H1 (cell line): ENCODE results near the gene SETX. TPM values are rescaled to one million over a fixed set of nuclear protein-coding genes. Genes with fewer than 3 reads are reported as not detected.

ENCODE experiments used
- CTCF ChIA-PET: fragments of 300-600 bp; sonication (Branson Sonifier 250); formaldehyde crosslinking; loops from one replicate; lab custom pipeline; 2021; ENCODE audit not compliant: partially characterized antibody; lab: Charles Lee
- POLR2A ChIA-PET: fragments of 300-600 bp; sonication (Branson Sonifier 250); formaldehyde crosslinking; loops from one replicate; lab custom pipeline; 2021; ENCODE audit warnings: inconsistent platforms; ENCODE audit not compliant: partially characterized antibody; lab: Charles Lee
- DNase-seq, 2 experiments: peaks; one replicate each; pipeline versions ENCODE4 v3.0.0 to v3.0.0-alpha.2; 2010 to 2022; ENCODE audit warnings: low spot score in 2 of 2, low read depth in 1 of 2, mixed read lengths in 1 of 2
- FAIRE-seq: peaks from 2 replicates; lab custom pipeline; 2011; peaks lifted over from hg19 to GRCh38; lab: Jason Lieb, UNC
- H2AFZ ChIP-seq: 2 replicates; pipeline ENCODE4 v1.8.1; 2012; ENCODE audit warnings: low read length, inconsistent platforms
- H2AK5ac ChIP-seq: 2 replicates; pipeline ENCODE4 v1.6.1; 2013; ENCODE audit warnings: low read depth, low read length
- H2BK120ac ChIP-seq: replicated peaks from 2 replicates; pipeline ENCODE3; 2013; ENCODE audit warnings: low read depth, low read length, inconsistent platforms
- H2BK12ac ChIP-seq: 2 replicates; pipeline ENCODE4 v1.6.1; 2013; ENCODE audit warnings: low read depth, low read length
- H2BK15ac ChIP-seq: 2 replicates; pipeline ENCODE4 v1.6.1; 2013; ENCODE audit warnings: low read length
- H2BK20ac ChIP-seq: 2 replicates; pipeline ENCODE4 v1.6.1; 2013; ENCODE audit warnings: low read length
- H2BK5ac ChIP-seq: 2 replicates; pipeline ENCODE4 v1.6.1; 2013; ENCODE audit warnings: low read depth, low read length
- H3K14ac ChIP-seq: 2 replicates; pipeline ENCODE4 v1.6.1; 2013; ENCODE audit warnings: inconsistent platforms; ENCODE audit not compliant: insufficient read length
- H3K18ac ChIP-seq: 2 replicates; pipeline ENCODE4 v1.6.1; 2013; ENCODE audit warnings: low read length; ENCODE audit errors: extremely low read depth
- H3K23ac ChIP-seq: 2 replicates; pipeline ENCODE4 v1.6.1; 2013; ENCODE audit warnings: inconsistent platforms; ENCODE audit not compliant: insufficient read length
- H3K23me2 ChIP-seq: 2 replicates; pipeline ENCODE4 v1.6.1; 2013; ENCODE audit warnings: low read depth, low read length
- H3K27ac ChIP-seq: 2 replicates; pipeline ENCODE4 v1.6.1; 2011; ENCODE audit warnings: low read depth, low read length, inconsistent platforms
- H3K27me3 ChIP-seq, 4 experiments: replicated peaks in 1 of 4; 1 replicate in 1 of 4; 2 replicates in 3 of 4; pipeline versions ENCODE4 v1.6.1 to v1.8.1; 2011 to 2013; ENCODE audit warnings: low read length in 3 of 4, mild to moderate bottlenecking in 3 of 4, inconsistent platforms in 2 of 4, mixed read lengths in 2 of 4, moderate library complexity in 1 of 4; ENCODE audit not compliant: control insufficient read depth in 3 of 4, insufficient read depth in 3 of 4; ENCODE audit errors: extremely low read depth in 1 of 4
- H3K36me3 ChIP-seq, 4 experiments: 2 replicates each; pipeline versions ENCODE4 v1.6.1 to v1.8.1; 2011 to 2013; ENCODE audit warnings: mild to moderate bottlenecking in 4 of 4, low read length in 3 of 4, moderate library complexity in 2 of 4, control low read depth in 1 of 4, inconsistent platforms in 1 of 4; ENCODE audit not compliant: insufficient read depth in 4 of 4, control insufficient read depth in 2 of 4
- H3K4ac ChIP-seq: replicated peaks from 2 replicates; pipeline ENCODE3; 2013; ENCODE audit warnings: low read length, low read depth, mixed read lengths, inconsistent platforms; ENCODE audit not compliant: insufficient read length
- H3K4me1 ChIP-seq, 4 experiments: replicated peaks in 1 of 4; 1 replicate in 1 of 4; 2 replicates in 3 of 4; pipeline versions ENCODE4 v1.6.1 to v1.8.1; 2011 to 2013; ENCODE audit warnings: low read length in 3 of 4, inconsistent platforms in 2 of 4, mixed read lengths in 1 of 4; ENCODE audit not compliant: insufficient read depth in 4 of 4, control insufficient read depth in 3 of 4
- H3K4me2 ChIP-seq, 2 experiments: 2 replicates each; pipeline versions ENCODE4 v1.6.1 to v1.8.1; 2011 to 2013; ENCODE audit warnings: low read depth in 2 of 2, low read length in 2 of 2, control low read depth in 1 of 2, inconsistent platforms in 1 of 2, mild to moderate bottlenecking in 1 of 2; ENCODE audit not compliant: insufficient read depth in 1 of 2
- H3K4me3 ChIP-seq, 4 experiments: fragments of 200-600, 300-600 bp in 1 of 4; sonication (generic), shearing (Covaris generic), sonication (Bioruptor Twin) in 1 of 4; 2 replicates each; pipeline versions ENCODE4 v1.5.1 to v1.8.1; 2011 to 2016; ENCODE audit warnings: low read length in 4 of 4, low read depth in 3 of 4, control low read depth in 2 of 4, inconsistent platforms in 2 of 4, mild to moderate bottlenecking in 2 of 4, mixed read lengths in 1 of 4, moderate library complexity in 1 of 4; ENCODE audit not compliant: insufficient read depth in 2 of 4; ENCODE audit errors: extremely low read depth in 1 of 4
- H3K56ac ChIP-seq: replicated peaks from 2 replicates; pipeline ENCODE3; 2013; ENCODE audit warnings: low read depth, mild to moderate bottlenecking, mixed read lengths, low read length, inconsistent platforms; ENCODE audit not compliant: insufficient read length
- H3K79me1 ChIP-seq: 2 replicates; pipeline ENCODE4 v1.6.1; 2013; ENCODE audit warnings: low read depth, low read length, control low read depth
- H3K79me2 ChIP-seq, 2 experiments: 2 replicates each; pipeline versions ENCODE4 v1.6.1 to v1.8.1; 2012 to 2013; ENCODE audit warnings: low read length in 2 of 2, mild to moderate bottlenecking in 2 of 2, inconsistent platforms in 1 of 2; ENCODE audit not compliant: insufficient read depth in 2 of 2, control insufficient read depth in 1 of 2
- H3K9ac ChIP-seq, 4 experiments: replicated peaks in 1 of 4; 1 replicate in 1 of 4; 2 replicates in 3 of 4; pipeline versions ENCODE4 v1.6.1 to v1.8.1; 2011 to 2013; ENCODE audit warnings: low read depth in 3 of 4, low read length in 3 of 4, control low read depth in 2 of 4, mild to moderate bottlenecking in 2 of 4, moderate library complexity in 2 of 4, inconsistent platforms in 1 of 4; ENCODE audit errors: extremely low read depth in 1 of 4
- H3K9me3 ChIP-seq, 2 experiments: 2 replicates each; pipeline versions ENCODE4 v1.6.1 to v1.8.1; 2012 to 2013; ENCODE audit warnings: mild to moderate bottlenecking in 2 of 2, moderate library complexity in 2 of 2, control low read depth in 1 of 2, inconsistent platforms in 1 of 2, low read depth in 1 of 2, low read length in 1 of 2, mixed read lengths in 1 of 2; ENCODE audit not compliant: insufficient read depth in 2 of 2
- H4K20me1 ChIP-seq, 2 experiments: replicated peaks in 1 of 2; 2 replicates each; pipeline versions ENCODE3 to v1.8.1; 2011 to 2013; ENCODE audit warnings: inconsistent platforms in 2 of 2, low read length in 2 of 2, mild to moderate bottlenecking in 1 of 2; ENCODE audit not compliant: insufficient read depth in 2 of 2, control insufficient read depth in 1 of 2
- H4K5ac ChIP-seq: 2 replicates; pipeline ENCODE4 v1.6.1; 2013; ENCODE audit warnings: low read length, low read depth, mixed read lengths, inconsistent platforms; ENCODE audit not compliant: insufficient read length
- H4K8ac ChIP-seq: 2 replicates; pipeline ENCODE4 v1.8.0; 2013; ENCODE audit warnings: mild to moderate bottlenecking, moderate library complexity, low read length, inconsistent platforms; ENCODE audit not compliant: insufficient read depth; ENCODE audit errors: extremely low read depth
- H4K91ac ChIP-seq: replicated peaks from 2 replicates; pipeline ENCODE3; 2013; ENCODE audit warnings: low read length, mixed read lengths, inconsistent platforms; ENCODE audit not compliant: insufficient read length
- CBX8 ChIP-seq: fragments of 300-800, 300-1000 bp; sonication (generic); IDR thresholded peaks from 2 replicates; pipeline ENCODE4 v1.7.1; 2016; ENCODE audit warnings: low read depth, low read length, borderline replicate concordance
- CHD2 ChIP-seq: IDR thresholded peaks from 2 replicates; pipeline ENCODE4 v1.6.1; 2012; ENCODE audit warnings: low read length, improper control_type of control experiment
- EZH2 ChIP-seq: fragments of 200-600 bp; sonication (generic); IDR thresholded peaks from 2 replicates; pipeline ENCODE4 v1.7.1; 2012; ENCODE audit warnings: low read depth, mild to moderate bottlenecking, moderate library complexity, low read length, inconsistent platforms; ENCODE audit not compliant: severe bottlenecking
- GTF2F1 ChIP-seq: IDR thresholded peaks from 2 replicates; pipeline ENCODE4 v1.6.1; 2012; ENCODE audit warnings: low read depth, low read length, improper control_type of control experiment, borderline replicate concordance
- HDAC2 ChIP-seq, 2 experiments: fragments of 300-600 bp in 1 of 2; sonication (generic) in 1 of 2; IDR thresholded peaks; 2 replicates each; pipeline ENCODE4 v1.6.1; 2011 to 2012; ENCODE audit warnings: low read depth in 2 of 2, low read length in 2 of 2, mild to moderate bottlenecking in 2 of 2, moderate library complexity in 2 of 2, borderline replicate concordance in 1 of 2, inconsistent platforms in 1 of 2
- JUND ChIP-seq: IDR thresholded peaks from 2 replicates; pipeline ENCODE4 v1.6.1; 2011; ENCODE audit warnings: mild to moderate bottlenecking, improper control_type of control experiment, low read length
- NANOG ChIP-seq: IDR thresholded peaks from 2 replicates; pipeline ENCODE4 v1.6.1; 2011; ENCODE audit warnings: low read length, low read depth, mild to moderate bottlenecking, inconsistent platforms; ENCODE audit not compliant: insufficient read depth, poor library complexity, severe bottlenecking
- POU5F1 ChIP-seq: IDR thresholded peaks from 2 replicates; pipeline ENCODE4 v1.6.1; 2011; ENCODE audit warnings: low read depth, mild to moderate bottlenecking, low read length, moderate library complexity
- RBBP5 ChIP-seq: IDR thresholded peaks from 2 replicates; pipeline ENCODE4 v1.7.1; 2012; ENCODE audit warnings: low read depth, mild to moderate bottlenecking, inconsistent platforms, low read length, moderate library complexity, borderline replicate concordance
- RFX5 ChIP-seq: IDR thresholded peaks from 2 replicates; pipeline ENCODE4 v1.6.1; 2011; ENCODE audit warnings: low read depth, low read length, improper control_type of control experiment, borderline replicate concordance
- SAP30 ChIP-seq: fragments of 300-600 bp; sonication (generic); IDR thresholded peaks from 2 replicates; pipeline ENCODE4 v1.7.1; 2012; ENCODE audit warnings: low read length, moderate library complexity, mild to moderate bottlenecking, inconsistent platforms; ENCODE audit not compliant: insufficient read depth, insufficient replicate concordance
- SUZ12 ChIP-seq: fragments of 200-600 bp; sonication (generic); IDR thresholded peaks from 2 replicates; pipeline ENCODE4 v1.6.1; 2012; ENCODE audit warnings: mild to moderate bottlenecking, inconsistent platforms, low read length, moderate library complexity, mixed read lengths
- TAF7 ChIP-seq: optimal IDR thresholded peaks from 2 replicates; pipeline ENCODE3; 2011; ENCODE audit warnings: low read depth, mild to moderate bottlenecking, inconsistent platforms, low read length, moderate library complexity, borderline replicate concordance
- WGBS, 2 experiments: shearing (Covaris generic) in 1 of 2; methylation state at CpG; one replicate each; pipeline versions ENCODE4 v1.1.6 to v1.1.7; 2013 to 2015; ENCODE audit warnings: low lambda C conversion rate in 2 of 2, mixed read lengths in 2 of 2, inconsistent platforms in 1 of 2, low coverage in 1 of 2, missing lambda C conversion rate in 1 of 2; ENCODE audit not compliant: insufficient replicate concordance in 2 of 2, insufficient coverage in 1 of 2, insufficient read length in 1 of 2; ENCODE audit errors: extremely low coverage in 1 of 2, missing lambda C conversion rate in 1 of 2; 5-methylcytosine and 5-hydroxymethylcytosine counted together
- polyA plus RNA-seq, 7 experiments: library from polyadenylated mRNA; depleted of rRNA in 3 of 7; stranded (reverse) in 5 of 7; unstranded in 2 of 7; fragments of >200 nt in 5 of 7; fragments of 200-250 nt in 2 of 7; gene quantifications; 1 replicate in 5 of 7; 2 replicates in 1 of 7; 4 replicates in 1 of 7; pipeline versions ENCODE4 v1.2.1 to v1.2.3, GENCODE V29; 2011 to 2013; ENCODE audit warnings: missing spikeins in 2 of 7, mixed read lengths in 2 of 7
- total RNA-seq: library from RNA; stranded (reverse); fragmentation: NEBNext Ultra II Directional; extraction: Animal tissue kit (Norgen Biotek cat#: 25700); gene quantifications from 2 replicates; pipeline ENCODE4 v1.2.1, GENCODE V29; 2021

SETX gene
- total and polyA plus RNA-seq, 2 of the 8 experiments (the other 6 are each of a cell fraction or from before 2014, with no cell fraction given), result 15.1 to 37.9 TPM

GRCh38 chr9:132333556-132333955, 21.2 kb downstream of the SETX start:
- Histone ChIP-seq H3K79me2 (no peaks in the 10 kb centered on the region), H2BK5ac (no peak overlapping the region), H4K5ac (no peak overlapping the region), H3K9me3 (no peaks in the 10 kb centered on the region), H2BK15ac (no peak overlapping the region), H3K79me1 (no peaks in the 10 kb centered on the region), H2BK120ac (no peak overlapping the region), H2AFZ (no peak overlapping the region), H4K91ac (no peak overlapping the region), H3K27ac (no peak overlapping the region), H4K20me1 (peaks cover 0 to 2% of the 10 kb centered on the region in 2 experiments), H2AK5ac (no peak overlapping the region), H3K18ac (no peak overlapping the region), H3K56ac (no peak overlapping the region), H4K8ac (no peak overlapping the region), H3K27me3 (no peaks in the 10 kb centered on the region), H3K9ac (no peak overlapping the region), H3K4me2 (no peak overlapping the region), H3K36me3 (peaks cover 15 to 84% (median 62%) of the 10 kb centered on the region in 4 experiments), H3K4ac (no peak overlapping the region), H3K23ac (no peak overlapping the region), H3K4me1 (no peaks in the 10 kb centered on the region), H2BK20ac (no peak overlapping the region), H3K23me2 (no peaks in the 10 kb centered on the region), H3K4me3 (no peak overlapping the region), H3K14ac (no peak overlapping the region), H2BK12ac (no peak overlapping the region)
- no peak for DNase-seq
- CTCF ChIA-PET, result no interaction called here
- FAIRE-seq, result no peak
- POLR2A ChIA-PET, result no interaction called here
- WGBS, 2 experiments, result 84% methylated on average over 1 of the region's 1 CpG; no CpG with 5 or more reads in 1 of the 2 experiments
- TF ChIP-seq POU5F1, result no peak
- no peak for TF ChIP-seq EZH2
- TF ChIP-seq RFX5, result no peak
- TF ChIP-seq SAP30, result no peak
- no peak for TF ChIP-seq NANOG
- no peak for TF ChIP-seq JUND
- no peak for TF ChIP-seq SUZ12
- TF ChIP-seq RBBP5, result no peak
- no peak for TF ChIP-seq TAF7
- TF ChIP-seq CHD2, result no peak
- TF ChIP-seq CBX8, result no peak
- no peak for TF ChIP-seq HDAC2 (IDR thresholded peaks at IDR 0.05; ENCODE audit: borderline replicate concordance in 1 of 2, low read depth in 2 of 2, low read length in 2 of 2)
- TF ChIP-seq GTF2F1, result no peak
